Measurements from ENCODE around the gene PIK3R2.
"Not testable (repeated sequence)": the region's sequence is repeated elsewhere in the genome, so short reads cannot be mapped to it uniquely, and the experiment has no call there.

The PIK3R2 gene

GRCh38 chr19:18152817-18153555 is at the start of gene PIK3R2:
Gene PIK3R2, plus strand, starts transcription at chr19:18153163. Its CDS starts 2,717 bp downstream, at chr19:18155880.
- peak; percentile 99 for DNase-seq (ENCODE audit: low read depth)

GRCh38 chr19:18104793-18105131 is 48.2 kb upstream of the PIK3R2 start:
- DNase-seq (ENCODE audit: low read depth) = no peak

GRCh38 chr19:18105259-18105658 is 47.7 kb upstream of the PIK3R2 start:
- not testable (repeated sequence) for DNase-seq (ENCODE audit: low read depth)

GRCh38 chr19:18107235-18107634 is 45.7 kb upstream of the PIK3R2 start:
- DNase-seq (ENCODE audit: low read depth) = no peak

- DNase-seq (ENCODE audit: low read depth) = no peak
These were observed 44.1 kb upstream of the PIK3R2 start for GRCh38 chr19:18108897-18109296.

- DNase-seq (ENCODE audit: low read depth) = no peak
These were observed 43.6 kb upstream of the PIK3R2 start for GRCh38 chr19:18109341-18109732.

- no peak for DNase-seq (ENCODE audit: low read depth)
These were observed 43.0 kb upstream of the PIK3R2 start for GRCh38 chr19:18109733-18110608.

- no peak for DNase-seq (ENCODE audit: low read depth)
These were observed 42.2 kb upstream of the PIK3R2 start for GRCh38 chr19:18110609-18111232.

GRCh38 chr19:18112989-18113478 is 39.9 kb upstream of the PIK3R2 start:
- DNase-seq (ENCODE audit: low read depth) = peak; percentile 70

GRCh38 chr19:18113827-18114226 is 39.1 kb upstream of the PIK3R2 start:
- no peak for DNase-seq (ENCODE audit: low read depth)

GRCh38 chr19:18114483-18114882 is 38.5 kb upstream of the PIK3R2 start:
- no peak for DNase-seq (ENCODE audit: low read depth)

GRCh38 chr19:18117364-18117691 is 35.6 kb upstream of the PIK3R2 start:
- DNase-seq (ENCODE audit: low read depth) = no peak

- peak; percentile 55 for DNase-seq (ENCODE audit: low read depth)
These were observed 35.1 kb upstream of the PIK3R2 start for GRCh38 chr19:18117692-18118378.

GRCh38 chr19:18118420-18119012 is 34.4 kb upstream of the PIK3R2 start:
- DNase-seq (ENCODE audit: low read depth) = no peak

- DNase-seq (ENCODE audit: low read depth) = peak; percentile 17
These were observed 33.8 kb upstream of the PIK3R2 start for GRCh38 chr19:18119013-18119716.

- no peak for DNase-seq (ENCODE audit: low read depth)
These were observed 33.3 kb upstream of the PIK3R2 start for GRCh38 chr19:18119717-18120105.

GRCh38 chr19:18120127-18120526 is 32.8 kb upstream of the PIK3R2 start:
- DNase-seq (ENCODE audit: low read depth) = no peak

- DNase-seq (ENCODE audit: low read depth) = no peak
These were observed 31.8 kb upstream of the PIK3R2 start for GRCh38 chr19:18121166-18121565.

- DNase-seq (ENCODE audit: low read depth) = no peak
These were observed 30.5 kb upstream of the PIK3R2 start for GRCh38 chr19:18122424-18122823.

- DNase-seq (ENCODE audit: low read depth) = no peak
These were observed 29.8 kb upstream of the PIK3R2 start for GRCh38 chr19:18122860-18123795.

All from fibroblast of the conjunctiva (primary cell).